SU-DHL-6 (cell line): Measurements from ENCODE around the gene SLC22A13.

Experiments
- CTCF ChIP-seq: fragments of 200-600 bp; sonication (generic); IDR thresholded peaks from one replicate; pipeline ENCODE4 v1.5.1; 2017; ENCODE audit warnings: antibody characterized with exemption, mild to moderate bottlenecking, low read length, moderate library complexity; ENCODE audit not compliant: insufficient read depth, poor library complexity, severe bottlenecking
- EZH2phosphoT487 ChIP-seq: fragments of 200-600 bp; sonication (generic), shearing (Covaris generic); conservative IDR thresholded peaks from 2 replicates; pipeline ENCODE4 v1.6.1; 2018; ENCODE audit warnings: mild to moderate bottlenecking, antibody characterized with exemption, low read length, moderate library complexity, mixed read lengths

GRCh38 chr3:38264779-38265178 lies 833 bp upstream of the SLC22A13 start:
- TF ChIP-seq CTCF (no peak), EZH2phosphoT487 (no peak)
